Measurements from ENCODE around the gene SLC39A12.

DNA sequence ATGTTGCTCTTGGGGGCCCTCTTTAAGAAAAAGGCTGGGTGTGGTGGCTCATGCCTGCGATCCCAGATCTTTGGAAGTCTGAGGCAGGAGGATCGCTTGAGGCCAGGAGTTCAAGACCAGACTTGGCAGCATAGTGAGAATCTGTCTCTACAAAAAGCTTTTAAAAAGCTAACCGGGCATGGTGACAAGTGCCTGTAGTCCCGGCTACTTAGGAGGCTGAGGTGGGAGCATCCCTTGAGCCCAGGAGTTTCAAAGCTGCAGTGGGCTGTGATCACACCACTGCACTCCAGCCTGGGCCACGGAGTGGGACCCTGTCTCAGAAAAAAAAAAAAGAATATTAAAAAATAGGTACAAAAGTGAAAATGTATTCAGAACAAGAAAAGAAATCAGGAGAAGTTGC, 38.1 kb upstream of the SLC39A12 start:
- TF ChIP-seq POLR2A (IDR thresholded peaks at IDR 0.05; ENCODE audit: low read depth) (no peak), POLR2AphosphoS5 (IDR thresholded peaks at IDR 0.05) (no peak), EP300 (IDR thresholded peaks at IDR 0.05) (no peak)
- TF ChIP-seq, protein P1, sequence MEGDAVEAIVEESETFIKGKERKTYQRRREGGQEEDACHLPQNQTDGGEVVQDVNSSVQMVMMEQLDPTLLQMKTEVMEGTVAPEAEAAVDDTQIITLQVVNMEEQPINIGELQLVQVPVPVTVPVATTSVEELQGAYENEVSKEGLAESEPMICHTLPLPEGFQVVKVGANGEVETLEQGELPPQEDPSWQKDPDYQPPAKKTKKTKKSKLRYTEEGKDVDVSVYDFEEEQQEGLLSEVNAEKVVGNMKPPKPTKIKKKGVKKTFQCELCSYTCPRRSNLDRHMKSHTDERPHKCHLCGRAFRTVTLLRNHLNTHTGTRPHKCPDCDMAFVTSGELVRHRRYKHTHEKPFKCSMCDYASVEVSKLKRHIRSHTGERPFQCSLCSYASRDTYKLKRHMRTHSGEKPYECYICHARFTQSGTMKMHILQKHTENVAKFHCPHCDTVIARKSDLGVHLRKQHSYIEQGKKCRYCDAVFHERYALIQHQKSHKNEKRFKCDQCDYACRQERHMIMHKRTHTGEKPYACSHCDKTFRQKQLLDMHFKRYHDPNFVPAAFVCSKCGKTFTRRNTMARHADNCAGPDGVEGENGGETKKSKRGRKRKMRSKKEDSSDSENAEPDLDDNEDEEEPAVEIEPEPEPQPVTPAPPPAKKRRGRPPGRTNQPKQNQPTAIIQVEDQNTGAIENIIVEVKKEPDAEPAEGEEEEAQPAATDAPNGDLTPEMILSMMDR (IDR thresholded peaks at IDR 0.05): no peak
